Measurements from ENCODE around the gene UACA. TPM values are rescaled to one million over a fixed set of nuclear protein-coding genes. Genes with fewer than 3 reads are reported as not detected.
A peak's percentile ranks its signal among the peaks of the same experiment; 100 is the strongest.

The UACA gene
- polyA plus RNA-seq, 1 of the 3 experiments (the other 2 are of a cell fraction), result 35.9 TPM

GRCh38 chr15:70783610-70784022, 20.3 kb upstream of the UACA start:
- no peak overlapping the region for H2AFZ ChIP-seq (ENCODE audit: low read depth)
- peaks cover 0 to 18% of the 10 kb centered on the region in 2 experiments; a peak in 2 of 4 replicates for H3K4me1 ChIP-seq (ENCODE audit: control insufficient read depth in 1 of 2, insufficient read depth in 2 of 2, low read depth in 1 of 2, low read length in 1 of 2)
- no peaks in the 10 kb centered on the region for H3K36me3 ChIP-seq (replicated peaks in 1 of 2; ENCODE audit: control insufficient read depth in 1 of 2, insufficient read depth in 2 of 2, low read length in 1 of 2)
- H3K9me3 ChIP-seq, result no peaks in the 10 kb centered on the region
- TF ChIP-seq SIN3A (IDR thresholded peaks at IDR 0.05; ENCODE audit: borderline replicate concordance, low read depth, low read length) (no peak), TEAD4 (IDR thresholded peaks at IDR 0.05; ENCODE audit: borderline replicate concordance, insufficient read depth) (no peak), TCF12 (IDR thresholded peaks at IDR 0.05) (peak; percentile 30; the same call in 1 of the 2 replicates), GABPA (IDR thresholded peaks at IDR 0.05; ENCODE audit: low read depth) (no peak), NRF1 (IDR thresholded peaks at IDR 0.05; ENCODE audit: low read depth, low read length) (no peak), MAX (IDR thresholded peaks at IDR 0.05; ENCODE audit: low read depth) (no peak), YY1 (IDR thresholded peaks at IDR 0.05; ENCODE audit: low read depth) (no peak), MEF2A (IDR thresholded peaks at IDR 0.05; ENCODE audit: borderline replicate concordance, low read depth) (no peak), PBX3 (IDR thresholded peaks at IDR 0.05) (peak; percentile 50; the same call in 1 of the 2 replicates), USF1 (IDR thresholded peaks at IDR 0.05; ENCODE audit: borderline replicate concordance, low read depth) (no peak), USF2 (IDR thresholded peaks at IDR 0.05; ENCODE audit: borderline replicate concordance, low read depth, low read length) (no peak), ELF1 (IDR thresholded peaks at IDR 0.05) (no peak), EZH2phosphoT487 (IDR thresholded peaks at IDR 0.05; ENCODE audit: borderline replicate concordance, low read depth) (no peak), GATA2 (CRISPR knock-in tag; IDR thresholded peaks at IDR 0.05) (no peak), JUND (IDR thresholded peaks at IDR 0.05) (peak; percentile 29; the same call in 1 of the 2 replicates), NFIC (IDR thresholded peaks at IDR 0.05; ENCODE audit: borderline replicate concordance) (no peak), REST (IDR thresholded peaks at IDR 0.05; ENCODE audit: low read depth, low read length) (no peak), FOXJ3 (CRISPR knock-in tag; IDR thresholded peaks at IDR 0.05) (no peak), MXI1 (IDR thresholded peaks at IDR 0.05; ENCODE audit: low read depth, low read length) (no peak), FOSL2 (IDR thresholded peaks at IDR 0.05; ENCODE audit: borderline replicate concordance, low read depth) (peak; percentile 49; the same call in 1 of the 2 replicates), IRF3 (IDR thresholded peaks at IDR 0.05; ENCODE audit: low read depth, low read length) (no peak), SMC3 (IDR thresholded peaks at IDR 0.05; ENCODE audit: low read depth, low read length) (no peak), CHD2 (IDR thresholded peaks at IDR 0.05; ENCODE audit: low read length, partially characterized antibody) (no peak), CTCF (IDR thresholded peaks at IDR 0.05) (no peak), RXRA (IDR thresholded peaks at IDR 0.05; ENCODE audit: borderline replicate concordance, low read depth) (no peak), RAD21 (IDR thresholded peaks at IDR 0.05; ENCODE audit: low read length) (no peak)
- ChIA-PET CTCF (interaction anchor here (0.7 kb wide), 1 partner anchor 61 kb away, joined by 3 read pairs; no protein-coding TSS in a partner anchor), POLR2A (no interaction called here)
- peaks cover 29% of the 10 kb centered on the region for H3F3A ChIP-seq (replicated peaks; ENCODE audit: insufficient read depth)
- H3K4me3 ChIP-seq (ENCODE audit: low read depth in 2 of 2, low read length in 1 of 2), result 0 out of 4 replicates have a peak overlapping the region, but pooled peaks of 1 of the 2 experiments have one; percentile 0
- no peaks in the 10 kb centered on the region for H3K9me2 ChIP-seq
- H4K20me1 ChIP-seq (ENCODE audit: insufficient read depth), result no peaks in the 10 kb centered on the region
- H3K79me2 ChIP-seq (ENCODE audit: insufficient read depth), result no peaks in the 10 kb centered on the region
- H3K9ac ChIP-seq, result no peak overlapping the region
- H3K27me3 ChIP-seq (ENCODE audit: insufficient read depth), result no peaks in the 10 kb centered on the region
- 38% methylated on average over 6 of the region's 6 CpGs for WGBS (ENCODE audit: low lambda C conversion rate)
- DNase-seq, result no peak
- H3K4me2 ChIP-seq, result peak overlapping the region; percentile 46; the same call in 1 of the 2 replicates
- H3K27ac ChIP-seq (ENCODE audit: low read depth in 2 of 2, low read length in 1 of 2), result peak overlapping the region in 1 of 2 experiments; percentile 51; a peak in 2 of 4 replicates

Measured in SK-N-SH (cell line).